GM12878 (cell line): ENCODE results near the gene BCL11A. TPM values are rescaled to one million over a fixed set of nuclear protein-coding genes. Genes with fewer than 3 reads are reported as not detected.

Experiments used
- JUNB ChIP-seq: IDR thresholded peaks from 2 replicates; pipeline ENCODE4 v1.6.1; 2016; ENCODE audit warnings: antibody characterized with exemption, mild to moderate bottlenecking
- MTA2 ChIP-seq: fragments of 450-650 bp; IDR thresholded peaks from 2 replicates; pipeline ENCODE4 v1.6.1; 2016; ENCODE audit warnings: low read depth, mild to moderate bottlenecking, moderate library complexity
- PRDM15 ChIP-seq: fragments of 450-650 bp; formaldehyde crosslinking; IDR thresholded peaks from 2 replicates; pipeline ENCODE4 v1.4.0; 2020; ENCODE audit warnings: mild to moderate bottlenecking, moderate library complexity
- YBX1 ChIP-seq: fragments of 450-650 bp; IDR thresholded peaks from 2 replicates; pipeline ENCODE4 v1.6.1; 2016; ENCODE audit warnings: antibody characterized with exemption
- ZBTB11 ChIP-seq: fragments of 450-650 bp; formaldehyde crosslinking; IDR thresholded peaks from 2 replicates; pipeline ENCODE4 v1.5.0; 2022; ENCODE audit warnings: mild to moderate bottlenecking, missing genetic modification characterization
- ZNF217 ChIP-seq: fragments of 450-650 bp; IDR thresholded peaks from 2 replicates; pipeline ENCODE4 v1.6.1; 2017; ENCODE audit warnings: antibody characterized with exemption, mild to moderate bottlenecking
- ZSCAN29 ChIP-seq: fragments of 450-650 bp; IDR thresholded peaks from 2 replicates; pipeline ENCODE4 v1.6.1; 2017; ENCODE audit warnings: mild to moderate bottlenecking, moderate library complexity
- polyA plus RNA-seq, 11 experiments: library from polyadenylated mRNA; depleted of rRNA in 4 of 11; unstranded in 6 of 11; stranded (reverse) in 5 of 11; fragments of >200 nt; fragmentation: Nextera tagmentation in 4 of 11; fragmentation: Illumina TruSeq in 1 of 11; extraction: Ambion mirVana in 4 of 11; extraction: Trizol in 1 of 11; gene quantifications; 1 replicate in 1 of 11; 2 replicates in 10 of 11; pipeline versions ENCODE4 v1.2.1 to v1.2.3, GENCODE V29; 2011 to 2016; ENCODE audit warnings: inconsistent platforms in 2 of 11, missing spikeins in 2 of 11, low read depth in 1 of 11
- total RNA-seq, 4 experiments: library from RNA; depleted of rRNA in 3 of 4; stranded (reverse); fragments of >200 nt in 3 of 4; fragmentation: Illumina TruSeq in 1 of 4; extraction: Trizol in 1 of 4; gene quantifications; 2 replicates each; pipeline versions ENCODE4 v1.2.1 to v1.2.3, GENCODE V29; 2013 to 2021
- TF ChIP-seq, protein P1 (sequence below): fragments of 450-650 bp; IDR thresholded peaks from 2 replicates; pipeline ENCODE4 v1.6.1; 2016; ENCODE audit warnings: mild to moderate bottlenecking
- TF ChIP-seq, protein P2 (sequence below): fragments of 450-650 bp; IDR thresholded peaks from 2 replicates; pipeline ENCODE4 v1.6.1; 2014; ENCODE audit warnings: mild to moderate bottlenecking

BCL11A gene
- total and polyA plus RNA-seq, 10 of the 15 experiments (the other 5 are each of a cell fraction or from before 2014, with no cell fraction given): 7.5 to 26.6 (median 11.1) TPM; not detected in 1

GRCh38 chr2:60481257-60481656, 72.2 kb downstream of the BCL11A start (continued):
- TF ChIP-seq, protein P1, sequence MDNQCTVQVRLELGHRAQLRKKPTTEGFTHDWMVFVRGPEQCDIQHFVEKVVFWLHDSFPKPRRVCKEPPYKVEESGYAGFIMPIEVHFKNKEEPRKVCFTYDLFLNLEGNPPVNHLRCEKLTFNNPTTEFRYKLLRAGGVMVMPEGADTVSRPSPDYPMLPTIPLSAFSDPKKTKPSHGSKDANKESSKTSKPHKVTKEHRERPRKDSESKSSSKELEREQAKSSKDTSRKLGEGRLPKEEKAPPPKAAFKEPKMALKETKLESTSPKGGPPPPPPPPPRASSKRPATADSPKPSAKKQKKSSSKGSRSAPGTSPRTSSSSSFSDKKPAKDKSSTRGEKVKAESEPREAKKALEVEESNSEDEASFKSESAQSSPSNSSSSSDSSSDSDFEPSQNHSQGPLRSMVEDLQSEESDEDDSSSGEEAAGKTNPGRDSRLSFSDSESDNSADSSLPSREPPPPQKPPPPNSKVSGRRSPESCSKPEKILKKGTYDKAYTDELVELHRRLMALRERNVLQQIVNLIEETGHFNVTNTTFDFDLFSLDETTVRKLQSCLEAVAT: no peak
- TF ChIP-seq ZNF217 (no peak), PRDM15 (CRISPR knock-in tag) (no peak), MTA2 (no peak), YBX1 (no peak), JUNB (no peak), ZBTB11 (CRISPR knock-in tag) (no peak), ZSCAN29 (no peak)
- TF ChIP-seq, protein P2, sequence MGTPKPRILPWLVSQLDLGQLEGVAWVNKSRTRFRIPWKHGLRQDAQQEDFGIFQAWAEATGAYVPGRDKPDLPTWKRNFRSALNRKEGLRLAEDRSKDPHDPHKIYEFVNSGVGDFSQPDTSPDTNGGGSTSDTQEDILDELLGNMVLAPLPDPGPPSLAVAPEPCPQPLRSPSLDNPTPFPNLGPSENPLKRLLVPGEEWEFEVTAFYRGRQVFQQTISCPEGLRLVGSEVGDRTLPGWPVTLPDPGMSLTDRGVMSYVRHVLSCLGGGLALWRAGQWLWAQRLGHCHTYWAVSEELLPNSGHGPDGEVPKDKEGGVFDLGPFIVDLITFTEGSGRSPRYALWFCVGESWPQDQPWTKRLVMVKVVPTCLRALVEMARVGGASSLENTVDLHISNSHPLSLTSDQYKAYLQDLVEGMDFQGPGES: no peak
